Activated B cell treated with CpG ODN at 0.5 μM for 24 hours (primary cell): ENCODE measurements around the gene DNAH9. TPM values are rescaled to one million over a fixed set of nuclear protein-coding genes. Genes with fewer than 3 reads are reported as not detected.

Experiments
- ATAC-seq: fragments of 200-7000 bp; cut with Tn5 transposase; one replicate; pipeline ENCODE4 v1.10.0; 2021; ENCODE audit warnings: low read depth, mild to moderate bottlenecking, moderate library complexity
- CTCF ChIA-PET: fragments of 350-600 bp; sonication (Branson Sonifier 250); formaldehyde crosslinking; loops from one replicate; lab custom pipeline; 2021; ENCODE audit warnings: antibody characterized with exemption; lab: Charles Lee
- POLR2A ChIA-PET: fragments of 350-600 bp; sonication (Branson Sonifier 250); formaldehyde crosslinking; loops from one replicate; lab custom pipeline; 2021; ENCODE audit warnings: antibody characterized with exemption; lab: Charles Lee
- DNase-seq: peaks from one replicate; pipeline ENCODE4 v3.0.0; 2022
- H3K27ac Mint-ChIP-seq: one replicate; pipeline ENCODE4 v1.8.0; 2020; ENCODE audit warnings: mixed read lengths
- H3K27me3 Mint-ChIP-seq: one replicate; pipeline ENCODE4 v1.8.0; 2021; ENCODE audit warnings: mixed read lengths
- H3K36me3 Mint-ChIP-seq: one replicate; pipeline ENCODE4 v1.8.0; 2021; ENCODE audit warnings: low read depth, mixed read lengths
- H3K4me1 Mint-ChIP-seq: one replicate; pipeline ENCODE4 v1.8.0; 2021; ENCODE audit warnings: mixed read lengths
- H3K4me3 Mint-ChIP-seq: one replicate; pipeline ENCODE4 v1.8.0; 2020; ENCODE audit warnings: mild to moderate bottlenecking, mixed read lengths
- H3K9me3 Mint-ChIP-seq: one replicate; pipeline ENCODE4 v1.8.0; 2020; ENCODE audit warnings: mixed read lengths
- intact Hi-C: fragments of 100-400 bp; cut with micrococcal nuclease; formaldehyde crosslinking; loops from one replicate; pipeline ENCODE4 v1.15.1; 2024
- total RNA-seq: library from RNA; stranded (reverse); gene quantifications from 2 replicates; pipeline ENCODE4 v1.2.3, GENCODE V29; 2022
- TF ChIP-seq, protein P1 (sequence below): fragments of 200-600 bp; IDR thresholded peaks from one replicate; pipeline ENCODE4 v1.8.0; 2022; ENCODE audit warnings: antibody characterized with exemption, mild to moderate bottlenecking

The DNAH9 gene
- total RNA-seq, 1 donor from 2014 or later: not detected

DNA sequence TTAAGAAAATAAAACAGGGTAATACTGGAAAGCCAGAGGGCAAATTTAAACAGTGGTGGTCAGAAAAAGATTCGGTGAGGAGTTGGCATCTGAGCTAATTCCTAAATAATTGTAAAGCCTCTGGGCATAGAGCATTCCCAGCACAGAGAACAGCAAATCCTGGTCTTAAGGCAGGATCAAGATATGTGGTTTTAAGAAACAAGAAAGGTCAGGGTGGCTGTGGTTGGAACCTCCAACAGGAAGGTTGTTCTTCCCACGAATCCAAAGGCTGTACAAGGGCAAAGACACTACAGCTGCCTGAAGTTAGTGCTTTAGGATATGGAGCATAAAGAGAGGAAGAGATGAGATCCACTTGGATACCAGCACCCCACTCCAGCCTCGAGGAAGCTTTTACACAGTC is 284.4 kb downstream of the DNAH9 start:
- Mint-ChIP-seq H3K36me3 (no peaks in the 10 kb centered on the region), H3K4me3 (no peak overlapping the region), H3K27ac (no peak overlapping the region), H3K27me3 (no peaks in the 10 kb centered on the region), H3K4me1 (no peaks in the 10 kb centered on the region), H3K9me3 (no peaks in the 10 kb centered on the region)
- CTCF ChIA-PET: no interaction called here
- ATAC-seq: no peak
- POLR2A ChIA-PET: no interaction called here
- DNase-seq: no peak
- intact Hi-C loops: no loop called here
- TF ChIP-seq, protein P1, sequence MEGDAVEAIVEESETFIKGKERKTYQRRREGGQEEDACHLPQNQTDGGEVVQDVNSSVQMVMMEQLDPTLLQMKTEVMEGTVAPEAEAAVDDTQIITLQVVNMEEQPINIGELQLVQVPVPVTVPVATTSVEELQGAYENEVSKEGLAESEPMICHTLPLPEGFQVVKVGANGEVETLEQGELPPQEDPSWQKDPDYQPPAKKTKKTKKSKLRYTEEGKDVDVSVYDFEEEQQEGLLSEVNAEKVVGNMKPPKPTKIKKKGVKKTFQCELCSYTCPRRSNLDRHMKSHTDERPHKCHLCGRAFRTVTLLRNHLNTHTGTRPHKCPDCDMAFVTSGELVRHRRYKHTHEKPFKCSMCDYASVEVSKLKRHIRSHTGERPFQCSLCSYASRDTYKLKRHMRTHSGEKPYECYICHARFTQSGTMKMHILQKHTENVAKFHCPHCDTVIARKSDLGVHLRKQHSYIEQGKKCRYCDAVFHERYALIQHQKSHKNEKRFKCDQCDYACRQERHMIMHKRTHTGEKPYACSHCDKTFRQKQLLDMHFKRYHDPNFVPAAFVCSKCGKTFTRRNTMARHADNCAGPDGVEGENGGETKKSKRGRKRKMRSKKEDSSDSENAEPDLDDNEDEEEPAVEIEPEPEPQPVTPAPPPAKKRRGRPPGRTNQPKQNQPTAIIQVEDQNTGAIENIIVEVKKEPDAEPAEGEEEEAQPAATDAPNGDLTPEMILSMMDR: no peak

DNA sequence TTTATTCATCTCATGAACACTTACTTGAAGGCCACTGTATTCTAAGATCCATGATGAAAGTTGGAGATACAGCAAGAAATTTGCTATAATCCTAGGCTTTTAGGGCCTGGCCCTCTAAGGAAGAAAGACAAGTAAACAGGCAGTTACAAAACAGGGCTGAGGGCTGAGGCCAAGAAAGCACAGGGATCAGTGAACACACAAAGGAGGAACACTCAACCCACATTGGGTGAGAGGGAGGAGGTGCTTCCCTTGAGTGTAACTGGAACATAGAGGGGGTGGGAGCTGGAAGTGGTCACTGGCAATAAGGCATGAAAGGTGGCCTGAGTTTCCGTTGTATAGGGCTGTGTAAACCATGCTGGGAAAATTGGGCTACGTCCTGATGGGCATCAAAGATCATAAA is 286.8 kb downstream of the DNAH9 start:
- POLR2A ChIA-PET: no interaction called here
- TF ChIP-seq, protein P1: no peak
- Mint-ChIP-seq H3K4me3 (no peak overlapping the region), H3K27me3 (no peaks in the 10 kb centered on the region), H3K9me3 (no peaks in the 10 kb centered on the region), H3K27ac (no peak overlapping the region), H3K4me1 (no peaks in the 10 kb centered on the region), H3K36me3 (no peaks in the 10 kb centered on the region)
- intact Hi-C loops: no loop called here
- CTCF ChIA-PET: no interaction called here
- ATAC-seq (no peak), DNase-seq (no peak)

DNA sequence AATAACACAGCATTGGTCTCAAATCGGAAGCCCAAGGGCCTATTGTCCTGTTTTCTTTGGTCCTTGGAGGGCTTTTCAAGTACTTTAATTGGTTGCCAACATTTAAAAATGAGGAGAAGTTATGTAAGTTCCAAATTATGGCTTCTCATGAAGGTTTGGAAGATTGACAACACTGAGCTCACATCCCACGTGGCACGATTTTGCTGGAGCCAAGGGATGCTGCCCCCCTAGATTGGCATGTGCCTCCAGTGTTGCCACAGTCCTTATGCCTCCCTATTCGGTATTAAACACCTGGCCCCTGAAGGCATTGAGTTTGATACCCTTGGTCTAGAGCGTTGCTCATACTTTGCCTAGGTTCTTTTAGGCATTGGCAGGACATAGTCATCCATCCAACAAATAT is 291.0 kb downstream of the DNAH9 start:
- TF ChIP-seq, protein P1: no peak
- CTCF ChIA-PET: no interaction called here
- Mint-ChIP-seq H3K4me1 (no peaks in the 10 kb centered on the region), H3K4me3 (no peak overlapping the region), H3K9me3 (peaks cover 3% of the 10 kb centered on the region), H3K27ac (no peak overlapping the region), H3K27me3 (no peaks in the 10 kb centered on the region), H3K36me3 (no peaks in the 10 kb centered on the region)
- no peak for ATAC-seq
- no peak for DNase-seq
- intact Hi-C loops: no loop called here
- POLR2A ChIA-PET: no interaction called here

DNA sequence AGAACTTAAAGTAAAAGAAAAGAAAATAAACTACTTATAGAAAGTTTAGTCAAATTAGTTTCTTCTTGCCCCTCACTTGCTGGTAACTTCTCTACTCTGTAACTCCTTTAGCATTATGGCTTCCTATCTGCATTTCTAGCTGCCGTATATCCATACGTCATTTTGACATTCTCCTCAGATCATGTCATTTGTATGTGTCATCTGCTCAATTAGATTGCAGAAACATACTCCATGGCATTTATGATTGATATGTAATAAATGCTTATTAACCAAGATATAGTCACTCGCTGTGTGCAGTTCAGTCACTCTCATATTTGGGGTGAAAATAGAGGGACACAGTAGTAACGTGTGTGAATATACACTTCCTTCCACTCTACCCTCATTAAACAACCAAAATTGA is 295.6 kb downstream of the DNAH9 start:
- TF ChIP-seq, protein P1: no peak
- no peak for ATAC-seq
- ChIA-PET POLR2A (no interaction called here), CTCF (no interaction called here)
- Mint-ChIP-seq H3K36me3 (no peaks in the 10 kb centered on the region), H3K4me3 (no peak overlapping the region), H3K9me3 (peaks cover 3% of the 10 kb centered on the region), H3K4me1 (no peaks in the 10 kb centered on the region), H3K27ac (no peak overlapping the region), H3K27me3 (no peaks in the 10 kb centered on the region)
- DNase-seq: no peak
- intact Hi-C loops: no loop called here

DNA sequence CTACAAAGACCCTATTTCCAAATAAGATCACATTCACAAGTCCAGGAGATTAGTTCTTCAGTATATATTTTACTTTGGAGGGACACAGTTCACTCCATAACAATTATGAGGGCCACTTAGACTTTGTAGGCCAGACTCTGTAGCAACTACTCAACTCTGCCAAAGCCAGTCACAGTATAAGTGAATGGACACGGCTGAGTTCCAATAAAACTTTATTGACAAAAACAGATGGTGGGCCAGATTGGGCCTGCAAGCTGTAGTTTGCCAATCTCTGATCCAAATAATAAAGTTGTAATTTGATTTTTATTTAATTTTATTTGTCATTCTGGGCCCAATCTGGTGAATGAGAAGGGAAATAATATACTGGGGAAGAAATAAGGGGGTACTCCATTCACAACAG is 297.9 kb downstream of the DNAH9 start:
- Mint-ChIP-seq H3K4me3 (no peak overlapping the region), H3K36me3 (no peaks in the 10 kb centered on the region), H3K9me3 (peaks cover 3% of the 10 kb centered on the region), H3K4me1 (no peaks in the 10 kb centered on the region), H3K27me3 (no peaks in the 10 kb centered on the region), H3K27ac (no peak overlapping the region)
- TF ChIP-seq, protein P1: no peak
- ChIA-PET CTCF (no interaction called here), POLR2A (no interaction called here)
- intact Hi-C loops: no loop called here
- no peak for DNase-seq
- ATAC-seq: no peak
